Aorta (tissue), 5 donors: Measurements from ENCODE around the gene ATP5IF1. TPM values are rescaled to one million over a fixed set of nuclear protein-coding genes. Genes with fewer than 3 reads are reported as not detected.
A peak's percentile ranks its signal among the peaks of the same experiment; 100 is the strongest.

Source experiments
- ATAC-seq: fragments of 200-7000 bp; cut with Tn5 transposase; one replicate; pipeline ENCODE4 v1.9.1; 2022; ENCODE audit warnings: moderate library complexity; ENCODE audit not compliant: low FRiP score
- DNase-seq, 2 donors: peaks; one replicate each; pipeline ENCODE4 v3.0.0-alpha.2; 2020
- H3K27ac ChIP-seq, 2 donors: one replicate each; pipeline ENCODE4 v1.5.1; 2013; ENCODE audit warnings: low read length in 2 of 2, mild to moderate bottlenecking in 2 of 2, moderate library complexity in 2 of 2, control low read depth in 1 of 2, inconsistent platforms in 1 of 2, low read depth in 1 of 2
- H3K27me3 ChIP-seq, 2 donors: one replicate each; pipeline ENCODE4 v1.6.1; 2013; ENCODE audit warnings: control low read depth in 1 of 2, low read length in 1 of 2, mild to moderate bottlenecking in 1 of 2, moderate library complexity in 1 of 2; ENCODE audit not compliant: insufficient read depth in 2 of 2, control insufficient read depth in 1 of 2
- H3K36me3 ChIP-seq, 2 donors: one replicate each; pipeline ENCODE4 v1.6.1; 2013; ENCODE audit warnings: control low read depth in 1 of 2, low read length in 1 of 2, mild to moderate bottlenecking in 1 of 2; ENCODE audit not compliant: insufficient read depth in 2 of 2, control insufficient read depth in 1 of 2
- H3K4me1 ChIP-seq, 2 donors: one replicate each; pipeline ENCODE4 v1.6.1; 2013; ENCODE audit warnings: low read length in 2 of 2, control low read depth in 1 of 2, mild to moderate bottlenecking in 1 of 2, moderate library complexity in 1 of 2; ENCODE audit not compliant: insufficient read depth in 2 of 2, control insufficient read depth in 1 of 2
- H3K4me3 ChIP-seq, 2 donors: one replicate each; pipeline ENCODE4 v1.5.1; 2013; ENCODE audit warnings: low read length in 2 of 2, control low read depth in 1 of 2, mild to moderate bottlenecking in 1 of 2
- H3K9me3 ChIP-seq: one replicate; pipeline ENCODE4 v1.6.1; 2013; ENCODE audit warnings: mild to moderate bottlenecking, low read length; ENCODE audit not compliant: control insufficient read depth
- WGBS, 2 donors: extraction: QIAGEN DNeasy Blood & Tissue Kit; methylation state at CpG; one replicate each; pipeline ENCODE4 v1.1.7; 2013; 5-methylcytosine and 5-hydroxymethylcytosine counted together
- intact Hi-C, 2 donors: fragments of 100-400 bp; cut with DNase I; formaldehyde crosslinking; loops; one replicate each; pipeline versions ENCODE4 v1.14.2 to v1.15.0; 2022
- polyA plus RNA-seq, 2 donors: library from polyadenylated mRNA; stranded (reverse); fragments of 200-250 nt; gene quantifications; one replicate each; pipeline ENCODE4 v1.2.3, GENCODE V29; 2013
- total RNA-seq, 2 donors: library from RNA; stranded (reverse); fragmentation: NEBNext Ultra II Directional; extraction: Animal tissue kit (Norgen Biotek cat#: 25700); gene quantifications; one replicate each; pipeline ENCODE4 v1.2.1, GENCODE V29; 2021
- donor health status: healthy with polysubstance abuse.
- donor health status: Bipolar disorder and iron deficiency.
- donor health status: DM: no; HTN: no; CAD: no.
- donor health status: DM: no; HTN: no; CAD: no.
- donor health status: DM: yes; HTN: yes; CAD: no.

Gene ATP5IF1
- total and polyA plus RNA-seq, 4 donors: 56.3 to 391 (median 153) TPM

DNA sequence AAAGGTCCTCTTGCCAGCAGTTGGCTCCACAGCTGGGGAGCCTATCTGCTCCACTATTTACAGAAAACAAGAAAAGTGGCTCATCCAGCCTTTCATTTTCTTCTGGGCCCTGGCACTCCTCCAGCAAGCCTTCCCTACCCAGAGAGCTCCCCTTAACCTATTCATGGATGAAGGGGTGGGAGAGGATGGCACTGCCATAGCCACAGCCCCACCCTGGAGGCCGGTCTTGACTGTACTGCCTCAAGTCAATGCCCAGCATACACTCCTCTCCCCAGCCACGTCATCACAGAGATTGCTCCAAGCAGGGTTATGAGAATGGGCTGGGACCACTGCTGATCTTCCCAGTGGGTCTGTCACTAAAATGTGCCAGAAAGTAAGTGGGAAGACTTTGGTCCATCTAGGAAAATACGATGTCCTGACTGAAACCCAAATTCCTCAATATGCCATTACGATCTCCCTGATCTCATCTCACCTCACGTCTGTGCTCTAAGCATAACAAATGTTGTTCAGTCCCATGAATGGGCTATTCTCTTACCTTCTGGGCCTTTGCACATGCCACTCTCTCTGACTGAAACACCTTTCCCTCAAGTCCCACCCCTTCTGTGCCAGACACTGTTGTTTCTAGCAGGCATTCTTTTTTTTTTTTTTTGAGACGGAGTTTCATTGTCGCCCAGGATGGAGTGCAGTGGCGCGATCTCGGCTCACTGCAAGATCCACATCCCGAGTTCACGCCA, 38.1 kb upstream of the ATP5IF1 start:
- intact Hi-C loops: no loop called here
- peaks cover 0 to 11% of the 10 kb centered on the region in 2 donors for H3K36me3 ChIP-seq
- DNase-seq: no peak
- no peak for ATAC-seq
- no peak overlapping the region for H3K4me3 ChIP-seq
- no peaks in the 10 kb centered on the region for H3K4me1 ChIP-seq
- WGBS, 2 donors: 88 to 91% methylated on average over 12 of the region's 12 CpGs
- H3K27me3 ChIP-seq: no peaks in the 10 kb centered on the region
- no peak overlapping the region for H3K27ac ChIP-seq
- no peaks in the 10 kb centered on the region for H3K9me3 ChIP-seq

DNA sequence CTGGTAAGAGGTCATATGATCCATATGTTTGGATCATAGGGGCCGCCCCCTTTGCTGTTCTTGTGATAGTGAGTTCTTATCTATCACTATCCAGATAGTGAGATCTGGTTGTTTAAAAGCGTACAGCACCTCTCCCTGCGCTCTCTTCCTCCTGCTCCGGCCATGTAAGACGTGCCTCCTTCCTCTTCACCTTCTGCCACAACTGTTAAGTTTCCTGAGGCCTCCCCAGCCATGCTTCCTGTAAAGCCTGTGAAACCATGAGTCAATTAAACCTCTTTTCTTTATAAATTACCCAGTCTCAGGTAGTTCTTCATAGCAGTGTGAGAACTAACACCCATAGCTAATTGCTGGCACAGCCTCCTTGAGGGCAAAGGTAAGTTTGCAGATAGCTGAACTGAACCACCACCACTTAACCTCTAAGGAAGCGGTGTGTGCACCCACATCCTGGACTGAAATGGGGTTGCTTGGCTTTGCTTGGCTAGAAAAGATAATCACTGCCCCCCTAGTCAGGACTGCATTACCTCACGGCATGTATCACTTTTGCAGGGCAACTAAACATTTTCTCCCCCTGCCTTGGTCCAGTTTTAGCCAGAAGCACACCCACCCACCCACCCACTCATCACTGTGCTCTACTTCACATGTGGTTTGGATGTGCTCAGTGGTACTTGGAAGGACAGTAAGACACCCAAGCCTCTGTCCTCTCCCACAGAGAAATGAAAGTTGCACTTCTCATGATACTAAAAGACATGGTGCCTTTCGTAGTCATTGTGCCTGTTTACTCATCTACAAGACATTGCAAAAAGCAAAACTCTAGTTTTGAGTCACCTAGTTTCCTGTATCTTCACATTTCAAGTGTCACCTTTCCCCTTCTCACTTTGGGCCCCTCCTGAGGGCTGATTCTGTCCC, 36.3 kb upstream of the ATP5IF1 start:
- no peak overlapping the region for H3K4me3 ChIP-seq
- 90 to 93% methylated on average over 8 of the region's 8 CpGs for WGBS, 2 donors
- H3K27ac ChIP-seq: no peak overlapping the region
- no peaks in the 10 kb centered on the region for H3K27me3 ChIP-seq
- DNase-seq (no peak), ATAC-seq (no peak)
- H3K4me1 ChIP-seq: no peaks in the 10 kb centered on the region
- no peaks in the 10 kb centered on the region for H3K9me3 ChIP-seq
- intact Hi-C loops: loop anchor here in 1 of 2 donors (10.0 kb wide), 1 partner anchor 185 kb away; no protein-coding TSS in a partner anchor
- peaks cover 0 to 12% of the 10 kb centered on the region in 2 donors for H3K36me3 ChIP-seq

DNA sequence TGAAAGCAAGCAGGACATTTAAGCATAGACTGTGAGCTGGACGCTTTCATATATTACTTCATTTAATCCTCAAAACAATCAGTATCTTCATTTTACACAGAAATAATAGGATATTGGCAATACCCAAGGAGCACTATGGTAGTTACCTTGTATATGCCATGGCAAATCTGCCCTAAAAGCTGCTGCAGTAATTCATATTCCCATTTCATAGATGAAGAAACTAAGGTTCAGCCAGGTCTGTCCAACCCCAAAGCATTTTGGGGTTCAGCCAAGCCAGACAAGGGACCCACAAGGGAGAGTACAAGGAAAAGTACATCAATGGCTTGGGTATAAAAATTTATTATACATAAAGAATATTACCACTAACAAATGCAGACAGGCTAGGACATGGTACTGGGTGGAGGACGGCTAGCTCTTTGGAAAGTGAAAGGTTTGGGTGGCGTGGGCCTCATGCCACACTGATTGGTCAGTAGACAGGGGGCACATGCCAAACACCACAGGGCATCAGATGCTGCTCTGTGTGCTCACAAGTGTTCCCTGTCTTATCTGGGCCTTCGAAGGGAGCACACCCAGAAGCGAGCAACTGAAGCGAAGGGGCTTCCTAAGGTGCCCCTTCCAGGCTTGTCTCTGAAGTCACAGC, 35.6 kb upstream of the ATP5IF1 start:
- Histone ChIP-seq H3K27ac (no peak overlapping the region), H3K9me3 (no peaks in the 10 kb centered on the region), H3K36me3 (peaks cover 0 to 12% of the 10 kb centered on the region in 2 donors), H3K4me3 (no peak overlapping the region), H3K27me3 (no peaks in the 10 kb centered on the region), H3K4me1 (no peaks in the 10 kb centered on the region)
- intact Hi-C loops: loop anchor here in 1 of 2 donors (10.0 kb wide), 1 partner anchor 186 kb away; no protein-coding TSS in a partner anchor
- DNase-seq (no peak), ATAC-seq (no peak)
- 91 to 94% methylated on average over 6 of the region's 6 CpGs for WGBS, 2 donors

DNA sequence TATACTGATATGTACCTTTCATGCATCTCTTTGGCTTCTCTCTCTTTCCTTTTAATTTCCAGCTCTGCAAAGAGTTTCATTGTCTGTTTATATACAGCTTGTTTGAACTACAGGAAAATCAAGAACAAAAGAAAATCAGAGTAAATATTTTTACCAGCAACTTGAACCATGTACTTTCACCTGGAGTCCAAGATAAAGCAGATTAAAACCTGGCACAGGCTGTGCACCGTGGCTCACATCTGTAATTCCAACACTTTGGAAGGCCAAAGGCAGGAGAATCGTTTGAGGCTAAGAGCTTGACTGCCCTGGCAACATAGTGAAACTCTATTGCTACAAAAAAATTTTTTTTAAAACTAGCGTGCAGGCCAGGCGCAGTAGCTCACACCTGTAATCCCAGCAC, 30.7 kb upstream of the ATP5IF1 start:
- intact Hi-C loops: loop anchor here in 1 of 2 donors (10.0 kb wide), 1 partner anchor 190 kb away; no protein-coding TSS in a partner anchor
- ATAC-seq: no peak
- Histone ChIP-seq H3K9me3 (no peaks in the 10 kb centered on the region), H3K27ac (no peak overlapping the region), H3K27me3 (no peaks in the 10 kb centered on the region), H3K36me3 (peaks cover 3 to 11% of the 10 kb centered on the region in 2 donors), H3K4me3 (no peak overlapping the region), H3K4me1 (no peaks in the 10 kb centered on the region)
- DNase-seq: no peak
- WGBS, 2 donors: 76 to 89% methylated on average over 4 of the region's 4 CpGs

DNA sequence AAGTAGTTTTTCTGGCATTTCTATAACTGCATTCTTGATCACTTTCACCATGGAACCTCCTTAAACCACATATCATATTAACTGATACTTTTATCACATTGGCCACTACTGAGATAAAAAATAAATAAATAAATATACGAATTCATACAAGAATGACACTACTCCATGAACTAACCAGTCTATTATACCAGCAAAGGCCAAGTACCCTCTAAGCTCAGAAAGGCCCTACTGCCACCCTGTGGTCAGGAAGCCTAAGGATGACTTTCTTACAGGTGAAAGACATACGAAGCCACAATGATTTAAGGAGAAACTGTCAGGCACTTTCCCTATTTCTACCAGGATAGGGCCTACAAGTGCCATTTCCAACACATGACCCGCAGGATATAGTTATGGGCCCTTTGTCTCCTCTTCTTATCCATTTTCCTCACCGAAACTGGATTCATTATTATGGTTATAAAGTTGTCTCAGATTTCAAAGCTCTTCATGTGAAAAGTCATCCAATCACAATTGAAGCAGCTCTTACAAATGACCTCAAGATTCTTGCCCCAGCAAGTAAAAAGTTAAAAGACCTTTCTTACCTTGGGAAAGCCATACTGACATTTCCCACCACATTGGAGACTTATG, 27.0 kb upstream of the ATP5IF1 start:
- no peaks in the 10 kb centered on the region for H3K4me1 ChIP-seq
- H3K36me3 ChIP-seq: peaks cover 3 to 5% of the 10 kb centered on the region in 2 donors
- H3K27ac ChIP-seq: no peak overlapping the region
- DNase-seq (no peak), ATAC-seq (peak; percentile 67)
- no peaks in the 10 kb centered on the region for H3K9me3 ChIP-seq
- no peaks in the 10 kb centered on the region for H3K27me3 ChIP-seq
- intact Hi-C loops: loop anchor here in 1 of 2 donors (10.0 kb wide), 1 partner anchor 194 kb away; no protein-coding TSS in a partner anchor
- WGBS, 2 donors: 41 to 46% methylated on average over 4 of the region's 4 CpGs
- no peak overlapping the region for H3K4me3 ChIP-seq

DNA sequence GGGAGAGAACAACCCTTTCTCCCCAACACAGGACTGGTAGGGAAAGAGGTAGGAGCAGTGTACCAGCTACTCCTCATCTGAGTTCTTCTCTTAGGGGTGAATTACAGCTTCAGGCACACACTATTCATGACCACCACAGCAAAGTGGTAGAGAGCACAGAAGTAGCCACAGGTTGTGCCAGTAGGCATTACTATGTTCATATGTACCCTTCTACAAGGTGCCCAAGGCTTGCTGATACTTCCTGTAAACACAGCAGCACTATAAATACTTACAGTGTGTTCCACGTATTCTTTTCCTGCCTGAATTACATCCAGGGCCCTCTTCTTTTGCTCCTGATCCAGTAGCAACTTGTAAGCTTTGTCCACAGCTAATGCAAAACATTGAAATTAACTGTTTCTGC, 26.2 kb upstream of the ATP5IF1 start:
- Histone ChIP-seq H3K27ac (no peak overlapping the region), H3K4me3 (no peak overlapping the region), H3K27me3 (no peaks in the 10 kb centered on the region), H3K36me3 (peaks cover 3 to 4% of the 10 kb centered on the region in 2 donors), H3K9me3 (no peaks in the 10 kb centered on the region), H3K4me1 (no peaks in the 10 kb centered on the region)
- intact Hi-C loops: loop anchor here in 1 of 2 donors (10.0 kb wide), 2 partner anchors 195 to 345 kb away; no protein-coding TSS in a partner anchor
- ATAC-seq (no peak), DNase-seq (no peak)
- 53 to 58% methylated on average over 1 of the region's 1 CpG for WGBS, 2 donors

DNA sequence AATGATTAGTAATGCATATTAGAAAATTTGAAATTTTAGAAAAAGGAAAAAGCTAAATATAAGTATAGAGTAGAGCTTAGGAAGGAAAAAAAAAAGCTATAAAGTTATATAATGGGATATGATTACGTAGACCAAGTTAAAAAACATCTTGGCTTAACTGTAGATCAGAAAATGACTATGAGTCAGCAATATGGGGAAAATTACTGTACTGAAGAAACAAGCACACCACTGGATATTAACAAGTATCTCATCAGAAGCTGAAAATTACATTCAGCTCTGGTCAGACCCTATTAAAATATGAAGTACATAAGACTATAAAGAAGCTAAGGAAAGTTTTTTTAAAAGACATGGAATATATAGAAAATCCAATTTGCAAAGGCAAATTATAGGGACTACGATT, 22.6 kb upstream of the ATP5IF1 start:
- H3K27me3 ChIP-seq: no peaks in the 10 kb centered on the region
- no peak for DNase-seq
- no peaks in the 10 kb centered on the region for H3K9me3 ChIP-seq
- H3K36me3 ChIP-seq: peaks cover 3 to 4% of the 10 kb centered on the region in 2 donors
- no peak for ATAC-seq
- no peak overlapping the region for H3K27ac ChIP-seq
- no peak overlapping the region for H3K4me3 ChIP-seq
- no peaks in the 10 kb centered on the region for H3K4me1 ChIP-seq
- 40 to 60% methylated on average over 2 of the region's 2 CpGs for WGBS, 2 donors
- intact Hi-C loops: loop anchor here in 1 of 2 donors (10.0 kb wide), 1 partner anchor 349 kb away; no protein-coding TSS in a partner anchor

DNA sequence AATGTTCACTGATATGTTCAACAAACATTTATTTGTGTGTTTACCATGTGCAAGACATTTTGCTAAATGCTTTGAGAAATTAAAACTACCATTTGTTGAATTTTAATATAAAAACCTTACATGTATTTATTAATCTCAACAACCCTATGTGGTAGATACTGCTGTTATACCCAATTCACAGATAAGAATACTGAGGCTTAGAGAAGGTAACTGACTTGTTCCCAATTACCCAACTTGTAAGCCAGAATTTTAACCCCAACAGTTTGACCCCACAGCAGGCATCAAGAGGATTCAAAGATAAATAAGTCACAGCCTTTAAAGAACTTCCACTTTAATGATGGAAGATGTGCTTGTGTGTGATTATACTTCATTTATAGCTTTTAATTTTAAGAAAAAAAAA, 6.8 kb upstream of the ATP5IF1 start:
- Histone ChIP-seq H3K27ac (no peak overlapping the region), H3K27me3 (no peaks in the 10 kb centered on the region), H3K9me3 (no peaks in the 10 kb centered on the region), H3K36me3 (peaks cover 0 to 3% of the 10 kb centered on the region in 2 donors), H3K4me1 (no peaks in the 10 kb centered on the region), H3K4me3 (no peak overlapping the region)
- intact Hi-C loops: no loop called here
- no peak for ATAC-seq
- DNase-seq: no peak
